GM20000 (cell line): Measurements from ENCODE around the gene CLNK.

Source experiments
- DNase-seq: peaks from one replicate; pipeline ENCODE4 v3.0.0; 2012; ENCODE audit warnings: low spot score
- TF ChIP-seq, protein P1 (sequence below): IDR thresholded peaks from 2 replicates; pipeline ENCODE4 v1.5.1; 2012; ENCODE audit warnings: mild to moderate bottlenecking, control low read depth; ENCODE audit errors: extremely low read depth, missing control alignments

Gene CLNK

GRCh38 chr4:10716163-10716562 is 31.6 kb upstream of the CLNK start:
- no peak for DNase-seq
- TF ChIP-seq, protein P1, sequence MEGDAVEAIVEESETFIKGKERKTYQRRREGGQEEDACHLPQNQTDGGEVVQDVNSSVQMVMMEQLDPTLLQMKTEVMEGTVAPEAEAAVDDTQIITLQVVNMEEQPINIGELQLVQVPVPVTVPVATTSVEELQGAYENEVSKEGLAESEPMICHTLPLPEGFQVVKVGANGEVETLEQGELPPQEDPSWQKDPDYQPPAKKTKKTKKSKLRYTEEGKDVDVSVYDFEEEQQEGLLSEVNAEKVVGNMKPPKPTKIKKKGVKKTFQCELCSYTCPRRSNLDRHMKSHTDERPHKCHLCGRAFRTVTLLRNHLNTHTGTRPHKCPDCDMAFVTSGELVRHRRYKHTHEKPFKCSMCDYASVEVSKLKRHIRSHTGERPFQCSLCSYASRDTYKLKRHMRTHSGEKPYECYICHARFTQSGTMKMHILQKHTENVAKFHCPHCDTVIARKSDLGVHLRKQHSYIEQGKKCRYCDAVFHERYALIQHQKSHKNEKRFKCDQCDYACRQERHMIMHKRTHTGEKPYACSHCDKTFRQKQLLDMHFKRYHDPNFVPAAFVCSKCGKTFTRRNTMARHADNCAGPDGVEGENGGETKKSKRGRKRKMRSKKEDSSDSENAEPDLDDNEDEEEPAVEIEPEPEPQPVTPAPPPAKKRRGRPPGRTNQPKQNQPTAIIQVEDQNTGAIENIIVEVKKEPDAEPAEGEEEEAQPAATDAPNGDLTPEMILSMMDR: no peak

- DNase-seq: no peak
- TF ChIP-seq, protein P1: no peak
Measured at GRCh38 chr4:10715696-10716095, 31.1 kb upstream of the CLNK start.

DNA sequence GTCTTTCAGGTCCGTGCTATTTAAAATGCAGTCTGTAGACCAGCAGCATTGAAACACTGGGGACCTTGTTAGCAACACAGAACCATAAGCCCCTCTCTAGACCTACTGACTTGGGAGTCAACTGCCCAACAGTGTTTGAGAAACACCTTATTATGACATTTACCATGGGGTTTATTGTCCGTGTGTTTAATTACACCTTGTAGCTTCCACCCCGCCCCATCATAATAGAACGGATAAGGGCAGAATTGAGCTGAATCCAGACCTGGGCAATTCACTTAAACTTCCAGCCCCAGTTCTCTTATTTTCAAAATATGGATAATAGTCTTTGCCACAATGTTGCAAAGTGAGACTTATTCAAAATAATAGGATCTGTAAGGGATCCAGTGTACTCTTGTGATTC is 30.6 kb upstream of the CLNK start:
- TF ChIP-seq, protein P1: no peak
- no peak for DNase-seq

- TF ChIP-seq, protein P1: no peak
- no peak for DNase-seq
Measured at GRCh38 chr4:10713591-10713990, 29.0 kb upstream of the CLNK start.

DNA sequence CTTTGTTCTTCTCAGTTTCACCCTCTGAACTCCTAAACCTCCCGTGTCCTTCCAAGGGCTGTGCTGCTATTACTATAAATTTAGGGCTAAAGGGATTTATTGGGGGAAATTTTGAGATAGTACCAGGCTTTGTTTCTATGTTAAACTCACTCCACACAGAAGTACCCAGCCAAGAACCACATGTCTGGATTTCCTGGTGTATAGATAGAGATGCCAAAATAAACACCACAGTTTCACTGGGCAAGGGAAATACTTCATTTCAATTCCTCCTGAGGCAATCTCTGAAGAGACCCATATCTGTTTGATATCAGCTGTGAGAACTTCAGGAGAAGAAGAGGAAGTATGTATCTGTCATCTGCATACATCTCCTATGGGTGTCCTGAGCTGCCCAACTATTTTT is 21.7 kb upstream of the CLNK start:
- no peak for DNase-seq
- TF ChIP-seq, protein P1: no peak

DNA sequence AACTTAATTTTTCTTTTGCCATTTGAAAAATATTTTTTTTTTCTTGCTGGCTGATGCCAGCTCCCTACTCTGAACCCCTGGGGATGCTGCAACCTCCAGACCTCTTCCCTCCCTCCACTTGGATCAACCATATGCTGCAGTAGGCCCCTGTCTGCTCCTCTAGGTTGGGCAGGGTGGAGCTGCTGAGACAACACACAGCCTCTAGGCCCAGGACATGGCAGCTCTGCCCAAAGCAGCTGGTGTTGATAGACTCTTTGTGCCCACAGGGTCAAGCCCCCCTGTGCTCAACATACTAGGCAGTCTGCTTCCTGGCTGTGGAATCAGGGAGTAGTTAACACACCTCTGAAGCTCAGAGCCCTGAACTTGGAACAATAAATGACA is 19.9 kb upstream of the CLNK start:
- TF ChIP-seq, protein P1: no peak
- DNase-seq: no peak

DNA sequence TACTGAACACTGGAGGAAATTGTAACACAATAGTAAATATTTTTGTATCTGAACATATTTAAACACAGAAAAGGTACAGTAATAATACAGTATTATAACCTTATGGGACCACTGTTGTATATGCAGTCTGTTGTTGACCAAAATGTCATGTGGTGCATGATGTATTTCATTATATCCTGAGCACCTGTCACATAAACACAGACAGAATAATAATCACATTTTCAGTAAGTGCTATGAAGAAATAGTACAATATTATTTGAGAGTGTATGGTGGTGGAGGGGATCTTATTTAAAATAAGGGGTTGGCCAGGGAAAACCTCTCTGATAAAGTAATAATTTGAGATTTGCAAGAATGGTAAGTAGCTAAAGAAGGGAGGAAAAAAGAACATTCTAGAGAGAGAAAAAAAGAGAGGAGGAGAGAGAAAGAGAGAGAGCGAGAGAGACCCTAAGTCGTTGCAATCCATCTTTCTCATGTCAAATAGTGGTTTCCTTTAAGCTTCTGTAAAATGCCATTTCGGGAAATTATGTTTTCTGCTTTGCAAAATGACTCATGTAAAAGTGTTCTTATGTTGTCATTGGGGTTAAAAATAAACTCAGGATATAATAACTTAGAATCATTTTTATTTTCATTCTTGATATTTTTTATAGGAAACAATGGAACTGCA is 19.3 kb upstream of the CLNK start:
- no peak for DNase-seq
- TF ChIP-seq, protein P1: no peak
